Heart left ventricle (tissue), 13 donors: ENCODE data around the gene OR2AG2.
"Not testable (repeated sequence)": the region's sequence is repeated elsewhere in the genome, so short reads cannot be mapped to it uniquely, and the experiment has no call there.

Experiments used
- POLR2A ChIP-seq, 2 donors: fragments of 450-650 bp; IDR thresholded peaks; one replicate each; pipeline ENCODE4 v1.6.1; 2017; ENCODE audit warnings: antibody characterized with exemption in 2 of 2, mild to moderate bottlenecking in 2 of 2, moderate library complexity in 2 of 2
- TF ChIP-seq, protein P1 (sequence below), 12 donors: fragments of 200-600 bp; sonication (generic) in 4 of 12; IDR thresholded peaks; one replicate each; pipeline versions ENCODE4 v1.5.0 to v1.8.0; 2018 to 2022; ENCODE audit warnings: antibody characterized with exemption in 12 of 12, mild to moderate bottlenecking in 5 of 12
- donor health status: ischemic (EF 13 %, LVEDD 7.1; RV severe dilation, severe dysfunction).
- donor health status: DM: no; HTN: yes; CAD: no.
- donor health status: DM: no; HTN: no; CAD: no.
- donor health status: ischemic (EF 25% LVEDD 6.9; RV normal size, moderate dysfunction).
- donor health status: ischemic (EF 25% LVEDD 5.7; RV mildly dilated, moderate dysfunction).
- donor health status: ischemic (EF 35%, LVEDD 5.7; RV mildly dilated, moderate dysfunction).
- donor health status: nonischemic (EF 11% LVEDD 7.7; RV severe dilation, severe dysfunction).
- donor health status: DM: yes; HTN: yes; CAD: no.
- donor health status: PGD.
- donor health status: ischemic (EF 29% LVEDD 5.4; RV normal size, mild dysfunction).
- donor health status: nonischemic (EF 23%, LVEDD 6.1; RV moderate dilation, normal function).

GRCh38 chr11:6801075-6801474 lies 29.3 kb upstream of the OR2AG2 start:
- TF ChIP-seq, protein P1, sequence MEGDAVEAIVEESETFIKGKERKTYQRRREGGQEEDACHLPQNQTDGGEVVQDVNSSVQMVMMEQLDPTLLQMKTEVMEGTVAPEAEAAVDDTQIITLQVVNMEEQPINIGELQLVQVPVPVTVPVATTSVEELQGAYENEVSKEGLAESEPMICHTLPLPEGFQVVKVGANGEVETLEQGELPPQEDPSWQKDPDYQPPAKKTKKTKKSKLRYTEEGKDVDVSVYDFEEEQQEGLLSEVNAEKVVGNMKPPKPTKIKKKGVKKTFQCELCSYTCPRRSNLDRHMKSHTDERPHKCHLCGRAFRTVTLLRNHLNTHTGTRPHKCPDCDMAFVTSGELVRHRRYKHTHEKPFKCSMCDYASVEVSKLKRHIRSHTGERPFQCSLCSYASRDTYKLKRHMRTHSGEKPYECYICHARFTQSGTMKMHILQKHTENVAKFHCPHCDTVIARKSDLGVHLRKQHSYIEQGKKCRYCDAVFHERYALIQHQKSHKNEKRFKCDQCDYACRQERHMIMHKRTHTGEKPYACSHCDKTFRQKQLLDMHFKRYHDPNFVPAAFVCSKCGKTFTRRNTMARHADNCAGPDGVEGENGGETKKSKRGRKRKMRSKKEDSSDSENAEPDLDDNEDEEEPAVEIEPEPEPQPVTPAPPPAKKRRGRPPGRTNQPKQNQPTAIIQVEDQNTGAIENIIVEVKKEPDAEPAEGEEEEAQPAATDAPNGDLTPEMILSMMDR (IDR thresholded peaks at IDR 0.05), result not testable (repeated sequence)
- TF ChIP-seq POLR2A (IDR thresholded peaks at IDR 0.05), result not testable (repeated sequence)
